Fibroblast of mammary gland (primary cell): ENCODE data around the gene RARA.

ENCODE experiments used
- DNase-seq: peaks from one replicate; pipeline ENCODE4 v3.0.0-alpha.2; 2010; ENCODE audit warnings: low read depth
- H3K4me3 ChIP-seq: 2 replicates; pipeline ENCODE4 v1.5.1; 2011; ENCODE audit warnings: low read depth, mild to moderate bottlenecking, low read length, moderate library complexity; ENCODE audit not compliant: control insufficient read depth
- TF ChIP-seq, protein P1 (sequence below): conservative IDR thresholded peaks from 2 replicates; pipeline ENCODE4 v1.5.1; 2011; ENCODE audit warnings: low read depth, low read length, inconsistent platforms; ENCODE audit not compliant: control insufficient read depth, insufficient read depth

Gene RARA

DNA sequence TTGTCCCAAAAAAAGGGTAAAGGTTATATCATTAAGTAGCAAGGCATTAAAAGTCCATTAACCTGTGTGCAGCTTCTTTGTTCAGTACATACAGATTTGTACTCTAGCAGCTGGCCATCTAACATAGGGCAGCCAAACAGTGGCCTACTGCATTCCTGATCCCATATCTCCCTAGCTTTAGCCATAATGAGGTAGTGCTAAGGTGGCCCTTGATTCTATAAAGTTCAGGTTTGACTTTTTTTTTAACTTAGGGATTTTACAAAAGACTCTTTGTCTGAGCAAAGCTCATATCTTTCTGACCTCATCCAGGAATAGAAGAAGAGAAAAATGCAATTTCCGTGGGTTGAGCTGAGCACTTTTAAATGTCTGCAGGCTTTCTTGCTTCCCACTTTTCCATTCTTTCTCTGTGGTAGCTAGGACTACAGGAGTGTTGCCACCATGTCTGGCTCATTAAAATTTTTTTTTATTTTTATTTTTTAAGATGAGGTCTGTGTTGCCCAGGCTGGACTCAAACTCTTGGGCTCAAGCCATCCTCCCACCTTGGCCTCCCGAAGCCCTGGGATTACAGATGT lies 40.8 kb upstream of the RARA start:
- TF ChIP-seq, protein P1, sequence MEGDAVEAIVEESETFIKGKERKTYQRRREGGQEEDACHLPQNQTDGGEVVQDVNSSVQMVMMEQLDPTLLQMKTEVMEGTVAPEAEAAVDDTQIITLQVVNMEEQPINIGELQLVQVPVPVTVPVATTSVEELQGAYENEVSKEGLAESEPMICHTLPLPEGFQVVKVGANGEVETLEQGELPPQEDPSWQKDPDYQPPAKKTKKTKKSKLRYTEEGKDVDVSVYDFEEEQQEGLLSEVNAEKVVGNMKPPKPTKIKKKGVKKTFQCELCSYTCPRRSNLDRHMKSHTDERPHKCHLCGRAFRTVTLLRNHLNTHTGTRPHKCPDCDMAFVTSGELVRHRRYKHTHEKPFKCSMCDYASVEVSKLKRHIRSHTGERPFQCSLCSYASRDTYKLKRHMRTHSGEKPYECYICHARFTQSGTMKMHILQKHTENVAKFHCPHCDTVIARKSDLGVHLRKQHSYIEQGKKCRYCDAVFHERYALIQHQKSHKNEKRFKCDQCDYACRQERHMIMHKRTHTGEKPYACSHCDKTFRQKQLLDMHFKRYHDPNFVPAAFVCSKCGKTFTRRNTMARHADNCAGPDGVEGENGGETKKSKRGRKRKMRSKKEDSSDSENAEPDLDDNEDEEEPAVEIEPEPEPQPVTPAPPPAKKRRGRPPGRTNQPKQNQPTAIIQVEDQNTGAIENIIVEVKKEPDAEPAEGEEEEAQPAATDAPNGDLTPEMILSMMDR, result no peak
- DNase-seq, result no peak
- no peak overlapping the region for H3K4me3 ChIP-seq

DNA sequence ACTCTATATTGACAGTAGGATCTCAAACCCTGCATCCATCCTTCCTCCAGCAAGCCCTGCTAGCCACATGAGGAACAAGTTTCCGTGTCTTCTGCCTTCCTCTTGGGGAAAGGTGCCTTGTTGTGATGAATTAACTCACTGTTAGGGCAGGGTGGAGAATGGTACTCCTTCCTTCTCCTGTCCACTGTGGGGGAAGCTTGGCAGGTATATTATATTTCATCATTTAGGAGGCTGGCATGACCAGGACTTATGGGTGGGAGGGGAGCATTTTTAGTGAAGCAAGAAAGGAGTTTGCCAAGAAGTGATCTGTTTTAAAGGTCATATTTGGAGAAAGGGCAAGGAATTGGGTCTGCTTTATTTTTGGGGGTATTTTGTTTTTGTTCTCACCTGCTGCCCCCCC lies 30.6 kb upstream of the RARA start:
- TF ChIP-seq, protein P1, result no peak
- no peak for DNase-seq
- H3K4me3 ChIP-seq, result no peak overlapping the region

DNA sequence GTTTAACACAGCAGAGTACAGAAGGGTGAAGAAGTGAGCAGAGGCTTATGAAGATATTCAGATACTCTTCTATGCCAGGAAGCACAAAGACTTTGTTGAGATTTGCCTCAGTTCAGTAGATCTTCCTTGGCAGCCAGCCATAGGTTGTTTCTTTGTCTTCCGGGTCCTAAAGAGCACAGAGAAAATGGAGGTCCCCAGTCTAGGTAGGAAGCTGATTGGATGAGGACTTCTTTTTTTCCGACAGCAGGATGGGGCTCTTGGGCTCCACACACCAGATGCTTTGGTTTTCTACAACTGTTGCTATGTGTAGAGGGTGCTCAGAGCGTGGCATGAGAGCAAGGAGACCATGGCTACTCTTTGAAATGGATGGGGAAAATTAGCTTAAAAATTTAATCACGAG lies 29.6 kb upstream of the RARA start:
- no peak for DNase-seq
- TF ChIP-seq, protein P1, result no peak
- no peak overlapping the region for H3K4me3 ChIP-seq

DNA sequence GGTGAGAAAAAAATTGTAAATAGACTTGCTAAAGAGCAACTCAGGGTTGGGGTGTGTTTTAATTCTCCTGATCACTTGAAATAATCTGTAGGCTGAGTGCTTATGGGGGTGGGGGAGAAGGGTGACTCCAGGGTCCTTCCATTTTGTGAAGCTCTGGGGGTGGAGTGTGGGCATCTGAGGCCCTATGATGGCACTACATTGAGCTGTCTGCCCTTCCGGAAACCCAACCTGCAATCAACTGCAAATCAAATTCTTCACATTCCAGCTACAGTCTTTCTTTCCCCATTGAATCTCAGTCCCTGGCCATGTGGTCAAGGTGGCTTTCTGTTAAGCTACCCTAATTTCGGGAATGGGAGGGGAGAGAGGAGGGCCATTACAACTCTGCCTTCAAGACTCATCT lies 27.3 kb upstream of the RARA start:
- H3K4me3 ChIP-seq, result no peak overlapping the region
- TF ChIP-seq, protein P1, result no peak
- no peak for DNase-seq

DNA sequence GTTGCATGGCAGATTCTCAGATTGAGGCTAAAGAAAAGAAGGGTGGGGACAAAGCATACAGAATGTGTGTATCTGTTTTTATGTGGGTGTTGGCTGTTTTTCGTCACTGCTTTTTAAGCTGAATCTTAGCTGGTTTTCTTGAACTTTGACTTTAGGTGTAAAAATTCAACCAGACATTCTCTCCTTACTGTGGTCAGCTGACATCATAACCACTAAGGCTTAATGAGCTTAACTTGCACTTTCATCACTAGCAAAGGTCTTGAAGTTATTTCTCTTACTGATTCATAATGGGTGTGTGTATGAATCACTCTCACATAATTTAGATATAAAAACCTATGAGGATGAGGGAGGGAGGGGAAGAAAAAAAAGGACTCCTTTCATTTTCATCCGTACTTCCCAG lies 25.3 kb upstream of the RARA start:
- H3K4me3 ChIP-seq, result peak overlapping the region; percentile 30
- TF ChIP-seq, protein P1, result no peak
- DNase-seq, result peak; percentile 96

DNA sequence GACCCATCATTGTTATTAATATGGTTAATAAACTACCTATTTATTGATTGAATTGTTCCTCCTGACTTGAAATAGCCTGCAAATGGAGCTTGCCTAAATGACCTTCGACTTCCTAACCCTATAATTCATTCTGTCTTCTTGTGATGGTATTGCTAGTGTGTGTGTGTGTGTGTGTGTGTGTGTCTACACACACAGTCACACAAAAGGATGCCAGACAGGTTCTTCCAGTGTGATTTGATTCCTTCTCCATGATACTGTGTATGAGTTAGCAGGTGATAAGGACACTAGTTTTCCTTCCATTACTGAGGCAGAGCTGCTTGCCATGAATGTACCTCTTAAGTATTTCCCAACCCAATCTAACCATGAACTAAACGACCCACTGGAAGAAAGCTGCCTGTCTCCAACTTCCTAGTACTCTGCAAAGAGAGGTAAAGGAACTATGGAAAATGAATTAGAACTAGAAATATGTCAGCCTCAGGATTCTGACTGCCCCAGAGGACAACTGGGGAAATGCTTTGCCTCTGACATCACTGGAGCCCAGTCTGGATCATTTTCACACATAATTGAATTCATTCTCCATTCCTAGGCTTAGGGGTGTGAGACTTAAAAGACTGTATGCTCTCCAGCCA lies 24.8 kb upstream of the RARA start:
- TF ChIP-seq, protein P1, result peak; percentile 41
- H3K4me3 ChIP-seq, result peak overlapping the region; percentile 30
- DNase-seq, result peak; percentile 57

DNA sequence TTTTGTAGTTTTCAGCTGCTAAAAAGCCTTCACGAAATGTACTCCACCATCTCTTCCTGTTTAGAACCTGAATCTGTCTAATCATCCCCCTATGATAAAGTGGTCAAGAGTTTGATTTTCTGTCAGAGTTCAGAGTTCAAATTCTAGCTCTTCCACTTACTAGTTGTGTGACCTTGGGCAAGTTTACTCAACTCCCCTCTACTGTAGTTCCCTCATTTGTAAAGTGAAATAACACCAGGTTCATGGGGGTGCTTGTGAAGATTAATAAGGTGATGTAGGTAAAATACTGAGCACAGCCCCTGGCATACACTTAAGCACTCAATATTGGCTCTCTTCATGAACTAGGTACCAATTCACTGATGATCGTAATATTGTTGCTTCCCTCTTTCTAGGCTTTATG lies 22.5 kb upstream of the RARA start:
- DNase-seq, result no peak
- TF ChIP-seq, protein P1, result no peak
- no peak overlapping the region for H3K4me3 ChIP-seq
